ENCODE results near the gene ARL14EP. TPM values are rescaled to one million over a fixed set of nuclear protein-coding genes. Genes with fewer than 3 reads are reported as not detected.

ARL14EP gene
- total RNA-seq, 1 experiment from 2014 or later: 25.3 TPM

DNA sequence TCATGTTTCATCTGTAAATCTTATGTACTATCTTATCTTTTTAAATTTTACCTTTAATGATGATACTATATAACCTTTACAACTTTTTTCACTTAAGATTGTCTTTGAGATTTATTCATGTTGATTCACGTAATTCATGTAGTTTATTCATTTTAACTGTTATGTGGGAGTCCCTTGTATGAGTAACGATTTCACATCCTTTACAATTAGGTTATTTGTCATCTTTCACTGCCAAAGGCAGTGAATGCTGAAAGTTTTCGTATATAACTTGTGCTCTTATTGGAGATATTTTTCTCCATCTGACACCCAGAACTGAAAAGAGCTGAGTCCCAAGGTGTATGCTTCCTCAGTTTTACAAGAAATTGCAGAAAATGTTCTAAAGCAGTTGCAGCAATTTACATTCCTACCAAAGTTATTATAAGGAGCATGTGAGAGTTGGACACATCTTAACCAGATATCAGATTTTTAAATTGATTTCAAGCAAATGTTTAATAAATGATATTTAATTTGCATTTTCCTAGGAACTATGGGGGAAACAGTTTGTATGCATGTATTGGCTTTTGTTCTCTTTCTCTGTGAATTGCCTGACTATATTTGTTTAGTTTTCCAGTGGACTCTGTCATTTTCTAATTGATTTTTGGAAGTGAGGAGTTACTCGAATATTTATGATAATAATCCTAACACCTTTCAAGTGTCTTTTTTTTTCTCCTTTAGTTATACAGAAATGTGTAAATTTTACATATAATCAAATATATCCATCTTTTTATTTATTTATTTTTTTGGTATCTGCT, 6.4 kb downstream of the ARL14EP start:
- no peak overlapping the region for H3K27ac ChIP-seq (ENCODE audit: low read depth, low read length)
- 0 out of 2 replicates have a peak, but pooled peaks cover 13% of the 10 kb centered on the region for H4K20me1 ChIP-seq (ENCODE audit: insufficient read depth)
- peaks cover under 1 to 2% of the 10 kb centered on the region in 2 experiments; a peak in 3 of 4 replicates for H3K4me1 ChIP-seq (ENCODE audit: control insufficient read depth in 1 of 2, insufficient read depth in 2 of 2, low read length in 2 of 2)
- no peak overlapping the region for H2AFZ ChIP-seq (ENCODE audit: low read depth, low read length, poor library complexity, severe bottlenecking)
- H3K4me3 ChIP-seq (replicated peaks in 1 of 2; ENCODE audit: low read depth in 1 of 2, low read length in 2 of 2): no peak overlapping the region
- TF ChIP-seq EZH2phosphoT487 (IDR thresholded peaks at IDR 0.05; ENCODE audit: borderline replicate concordance) (no peak), ZFX (IDR thresholded peaks at IDR 0.05) (no peak), CBX3 (IDR thresholded peaks at IDR 0.05; ENCODE audit: low read depth) (no peak), POLR2AphosphoS5 (IDR thresholded peaks at IDR 0.05; ENCODE audit: low read depth, low read length) (no peak), EZH2 (IDR thresholded peaks at IDR 0.05) (no peak), RAD21 (IDR thresholded peaks at IDR 0.05; ENCODE audit: low read depth) (no peak), YY1 (IDR thresholded peaks at IDR 0.05; ENCODE audit: extremely low read depth, insufficient replicate concordance, low read depth, low read length) (no peak), ELF1 (IDR thresholded peaks at IDR 0.05; ENCODE audit: borderline replicate concordance, low read depth) (no peak), FOSL1 (IDR thresholded peaks at IDR 0.05; ENCODE audit: low read depth) (no peak), EGR1 (IDR thresholded peaks at IDR 0.05; ENCODE audit: low read depth) (no peak), SP1 (IDR thresholded peaks at IDR 0.05; ENCODE audit: low read depth) (no peak), REST (IDR thresholded peaks at IDR 0.05; ENCODE audit: low read depth) (no peak), JUND (IDR thresholded peaks at IDR 0.05) (no peak), POLR2A (IDR thresholded peaks at IDR 0.05; ENCODE audit: borderline replicate concordance, extremely low read depth, insufficient read depth, insufficient read length) (no peak), SIN3A (IDR thresholded peaks at IDR 0.05; ENCODE audit: low read depth) (no peak), SRF (IDR thresholded peaks at IDR 0.05; ENCODE audit: low read depth) (no peak)
- TF ChIP-seq, protein P1, sequence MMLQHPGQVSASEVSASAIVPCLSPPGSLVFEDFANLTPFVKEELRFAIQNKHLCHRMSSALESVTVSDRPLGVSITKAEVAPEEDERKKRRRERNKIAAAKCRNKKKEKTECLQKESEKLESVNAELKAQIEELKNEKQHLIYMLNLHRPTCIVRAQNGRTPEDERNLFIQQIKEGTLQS (IDR thresholded peaks at IDR 0.05): no peak
- no peak for ATAC-seq
- H3K9ac ChIP-seq (ENCODE audit: low read length): no peak overlapping the region
- peaks cover 11 to 19% of the 10 kb centered on the region in 2 experiments; a peak in 3 of 4 replicates for H3K36me3 ChIP-seq (ENCODE audit: control insufficient read depth in 1 of 2, insufficient read depth in 2 of 2, low read length in 2 of 2)
- no peaks in the 10 kb centered on the region for H3K9me2 ChIP-seq (ENCODE audit: insufficient read depth)
- H3K79me2 ChIP-seq (ENCODE audit: insufficient read depth, low read length): peaks cover 83% of the 10 kb centered on the region
- BruUV-seq (replicated peaks): no TSS peak
- POLR2A ChIA-PET: no interaction called here
- intact Hi-C loops (cut with micrococcal nuclease): no loop called here
- CTCF ChIA-PET: no interaction called here
- no peaks in the 10 kb centered on the region for H3K9me3 ChIP-seq (ENCODE audit: control insufficient read depth in 1 of 2, insufficient read depth in 1 of 2, low read depth in 1 of 2, low read length in 2 of 2)
- RAD21 ChIA-PET (ENCODE audit: low non-redundant PET in 1 of 2, low total read pairs in 2 of 2, uncharacterized antibody in 2 of 2, unreplicated experiment in 2 of 2): no interaction called here
- no peak for DNase-seq (ENCODE audit: low read depth, low spot score)
- H3K4me2 ChIP-seq (ENCODE audit: low read length): no peak overlapping the region
- H3K27me3 ChIP-seq (ENCODE audit: insufficient read depth, low read length): no peaks in the 10 kb centered on the region
